ENCODE results near the gene POLRMT.
A peak's percentile ranks its signal among the peaks of the same experiment; 100 is the strongest.

- TF ChIP-seq, protein P1, sequence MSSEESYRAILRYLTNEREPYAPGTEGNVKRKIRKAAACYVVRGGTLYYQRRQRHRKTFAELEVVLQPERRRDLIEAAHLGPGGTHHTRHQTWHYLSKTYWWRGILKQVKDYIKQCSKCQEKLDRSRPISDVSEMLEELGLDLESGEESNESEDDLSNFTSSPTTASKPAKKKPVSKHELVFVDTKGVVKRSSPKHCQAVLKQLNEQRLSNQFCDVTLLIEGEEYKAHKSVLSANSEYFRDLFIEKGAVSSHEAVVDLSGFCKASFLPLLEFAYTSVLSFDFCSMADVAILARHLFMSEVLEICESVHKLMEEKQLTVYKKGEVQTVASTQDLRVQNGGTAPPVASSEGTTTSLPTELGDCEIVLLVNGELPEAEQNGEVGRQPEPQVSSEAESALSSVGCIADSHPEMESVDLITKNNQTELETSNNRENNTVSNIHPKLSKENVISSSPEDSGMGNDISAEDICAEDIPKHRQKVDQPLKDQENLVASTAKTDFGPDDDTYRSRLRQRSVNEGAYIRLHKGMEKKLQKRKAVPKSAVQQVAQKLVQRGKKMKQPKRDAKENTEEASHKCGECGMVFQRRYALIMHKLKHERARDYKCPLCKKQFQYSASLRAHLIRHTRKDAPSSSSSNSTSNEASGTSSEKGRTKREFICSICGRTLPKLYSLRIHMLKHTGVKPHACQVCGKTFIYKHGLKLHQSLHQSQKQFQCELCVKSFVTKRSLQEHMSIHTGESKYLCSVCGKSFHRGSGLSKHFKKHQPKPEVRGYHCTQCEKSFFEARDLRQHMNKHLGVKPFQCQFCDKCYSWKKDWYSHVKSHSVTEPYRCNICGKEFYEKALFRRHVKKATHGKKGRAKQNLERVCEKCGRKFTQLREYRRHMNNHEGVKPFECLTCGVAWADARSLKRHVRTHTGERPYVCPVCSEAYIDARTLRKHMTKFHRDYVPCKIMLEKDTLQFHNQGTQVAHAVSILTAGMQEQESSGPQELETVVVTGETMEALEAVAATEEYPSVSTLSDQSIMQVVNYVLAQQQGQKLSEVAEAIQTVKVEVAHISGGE (tag by site-specific recombination; conservative IDR thresholded peaks at IDR 0.05; ENCODE audit: low read depth): no peak
- TF ChIP-seq, protein P2, sequence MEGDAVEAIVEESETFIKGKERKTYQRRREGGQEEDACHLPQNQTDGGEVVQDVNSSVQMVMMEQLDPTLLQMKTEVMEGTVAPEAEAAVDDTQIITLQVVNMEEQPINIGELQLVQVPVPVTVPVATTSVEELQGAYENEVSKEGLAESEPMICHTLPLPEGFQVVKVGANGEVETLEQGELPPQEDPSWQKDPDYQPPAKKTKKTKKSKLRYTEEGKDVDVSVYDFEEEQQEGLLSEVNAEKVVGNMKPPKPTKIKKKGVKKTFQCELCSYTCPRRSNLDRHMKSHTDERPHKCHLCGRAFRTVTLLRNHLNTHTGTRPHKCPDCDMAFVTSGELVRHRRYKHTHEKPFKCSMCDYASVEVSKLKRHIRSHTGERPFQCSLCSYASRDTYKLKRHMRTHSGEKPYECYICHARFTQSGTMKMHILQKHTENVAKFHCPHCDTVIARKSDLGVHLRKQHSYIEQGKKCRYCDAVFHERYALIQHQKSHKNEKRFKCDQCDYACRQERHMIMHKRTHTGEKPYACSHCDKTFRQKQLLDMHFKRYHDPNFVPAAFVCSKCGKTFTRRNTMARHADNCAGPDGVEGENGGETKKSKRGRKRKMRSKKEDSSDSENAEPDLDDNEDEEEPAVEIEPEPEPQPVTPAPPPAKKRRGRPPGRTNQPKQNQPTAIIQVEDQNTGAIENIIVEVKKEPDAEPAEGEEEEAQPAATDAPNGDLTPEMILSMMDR (tag by site-specific recombination; IDR thresholded peaks at IDR 0.05): peak; percentile 69
- TF ChIP-seq ZNF19 (tag by site-specific recombination; IDR thresholded peaks at IDR 0.05; ENCODE audit: low read depth): no peak
- no peak for TF ChIP-seq YY1 (tag by site-specific recombination; IDR thresholded peaks at IDR 0.05)
- no peak for TF ChIP-seq ZFP41 (tag by site-specific recombination; IDR thresholded peaks at IDR 0.05; ENCODE audit: borderline replicate concordance)
- TF ChIP-seq MYNN (tag by site-specific recombination; IDR thresholded peaks at IDR 0.05; ENCODE audit: borderline replicate concordance): no peak
- peak; percentile 32 for TF ChIP-seq ZBTB26 (tag by site-specific recombination; optimal IDR thresholded peaks at IDR 0.05)
- no peak for TF ChIP-seq ZNF707 (tag by site-specific recombination; IDR thresholded peaks at IDR 0.05)
- no peak for TF ChIP-seq ZNF175 (tag by site-specific recombination; IDR thresholded peaks at IDR 0.05)
- no peak for TF ChIP-seq ZNF280D (tag by site-specific recombination; IDR thresholded peaks at IDR 0.05)
- TF ChIP-seq ZNF555 (tag by site-specific recombination; conservative IDR thresholded peaks at IDR 0.05): no peak
- TF ChIP-seq ZBTB21 (tag by site-specific recombination; IDR thresholded peaks at IDR 0.05): no peak
- TF ChIP-seq, protein P3, sequence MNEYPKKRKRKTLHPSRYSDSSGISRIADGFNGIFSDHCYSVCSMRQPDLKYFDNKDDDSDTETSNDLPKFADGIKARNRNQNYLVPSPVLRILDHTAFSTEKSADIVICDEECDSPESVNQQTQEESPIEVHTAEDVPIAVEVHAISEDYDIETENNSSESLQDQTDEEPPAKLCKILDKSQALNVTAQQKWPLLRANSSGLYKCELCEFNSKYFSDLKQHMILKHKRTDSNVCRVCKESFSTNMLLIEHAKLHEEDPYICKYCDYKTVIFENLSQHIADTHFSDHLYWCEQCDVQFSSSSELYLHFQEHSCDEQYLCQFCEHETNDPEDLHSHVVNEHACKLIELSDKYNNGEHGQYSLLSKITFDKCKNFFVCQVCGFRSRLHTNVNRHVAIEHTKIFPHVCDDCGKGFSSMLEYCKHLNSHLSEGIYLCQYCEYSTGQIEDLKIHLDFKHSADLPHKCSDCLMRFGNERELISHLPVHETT (tag by site-specific recombination; IDR thresholded peaks at IDR 0.05): no peak
- TF ChIP-seq ZNF24 (tag by site-specific recombination; IDR thresholded peaks at IDR 0.05): no peak
Measured at GRCh38 chr19:588741-589692, 44.3 kb downstream of the POLRMT start.
